Right cardiac atrium (tissue), 5 donors: ENCODE data around the gene RARB. TPM values are rescaled to one million over a fixed set of nuclear protein-coding genes. Genes with fewer than 3 reads are reported as not detected.

Source experiments
- ATAC-seq, 2 donors: fragments of 200-7000 bp; cut with Tn5 transposase; one replicate each; pipeline versions ENCODE4 v1.8.0 to v1.9.1; 2020; ENCODE audit warnings: moderate library complexity in 2 of 2, mild to moderate bottlenecking in 1 of 2
- DNase-seq, 3 donors: peaks; one replicate each; pipeline ENCODE4 v3.0.0-alpha.2; 2020
- H3K27ac ChIP-seq: one replicate; pipeline ENCODE4 v1.5.1; 2013; ENCODE audit warnings: mild to moderate bottlenecking, low read length, control low read depth, moderate library complexity
- H3K27me3 ChIP-seq: one replicate; pipeline ENCODE4 v1.6.1; 2013; ENCODE audit not compliant: control insufficient read depth, insufficient read depth
- H3K4me1 ChIP-seq: one replicate; pipeline ENCODE4 v1.6.1; 2013; ENCODE audit warnings: low read length; ENCODE audit not compliant: control insufficient read depth, insufficient read depth
- H3K4me3 ChIP-seq: one replicate; pipeline ENCODE4 v1.5.1; 2013; ENCODE audit warnings: low read length, control low read depth
- H3K9me3 ChIP-seq: one replicate; pipeline ENCODE4 v1.6.1; 2013; ENCODE audit warnings: low read length; ENCODE audit not compliant: control insufficient read depth
- WGBS: extraction: QIAGEN DNeasy Blood & Tissue Kit; methylation state at CpG from one replicate; pipeline ENCODE4 v1.1.7; 2013; 5-methylcytosine and 5-hydroxymethylcytosine counted together
- intact Hi-C, 4 donors: fragments of 100-400 bp; cut with DNase I; formaldehyde crosslinking; loops; one replicate each; pipeline versions ENCODE4 v1.11.0 to v1.14.0; 2022 to 2023
- polyA plus RNA-seq: library from polyadenylated mRNA; stranded (reverse); fragments of 200-250 nt; gene quantifications from one replicate; pipeline ENCODE4 v1.2.3, GENCODE V29; 2013
- total RNA-seq, 4 donors: library from RNA; stranded (reverse); fragmentation: NEBNext Ultra II Directional; extraction: Animal tissue kit (Norgen Biotek cat#: 25700); gene quantifications; one replicate each; pipeline ENCODE4 v1.2.1, GENCODE V29; 2021
- donor health status: healthy with polysubstance abuse.
- donor health status: DM: no; HTN: yes; CAD: no.
- donor health status: DM: no; HTN: no; CAD: no.
- donor health status: DM: no; HTN: yes; CAD: no; lungs with severe emphysema.
- donor health status: DM: yes; HTN: yes; CAD: no.

Gene RARB
- total and polyA plus RNA-seq, 5 donors = 9.5 to 26.4 (median 24.0) TPM

GRCh38 chr3:25397150-25397549 is 30.9 kb upstream of the RARB start:
- WGBS = 96% methylated on average over 2 of the region's 2 CpGs

DNA sequence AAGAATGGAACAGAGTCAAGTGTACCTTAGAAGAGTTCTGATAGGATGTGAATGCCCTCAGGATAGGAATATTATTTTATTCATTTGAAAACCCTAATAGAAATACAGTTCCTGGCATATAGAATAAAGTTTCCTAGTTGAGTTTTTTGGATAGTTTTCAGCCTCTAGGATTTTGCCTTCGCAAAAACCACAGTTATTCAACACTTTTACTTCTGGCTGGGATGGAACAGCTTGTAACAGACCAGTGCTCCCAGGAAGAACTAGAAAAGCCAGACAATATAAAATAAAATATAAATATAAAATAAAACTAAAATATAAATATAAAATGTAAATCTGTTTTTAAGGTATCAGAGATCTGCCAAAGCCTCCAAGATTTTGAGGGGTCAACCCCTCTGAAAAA is 27.5 kb upstream of the RARB start:
- no peak overlapping the region for H3K4me3 ChIP-seq
- no peak overlapping the region for H3K27ac ChIP-seq
- 66% methylated on average over 1 of the region's 1 CpG for WGBS
- no peaks in the 10 kb centered on the region for H3K27me3 ChIP-seq
- intact Hi-C loops = no loop called here
- H3K9me3 ChIP-seq = no peaks in the 10 kb centered on the region
- no peak for DNase-seq
- ATAC-seq = no peak
- H3K4me1 ChIP-seq = no peaks in the 10 kb centered on the region

More at GRCh38 chr3:25397150-25397549, 30.9 kb upstream of the RARB start:
- DNase-seq (no peak), ATAC-seq (no peak)
- no peak overlapping the region for H3K27ac ChIP-seq
- H3K27me3 ChIP-seq = no peaks in the 10 kb centered on the region
- no peaks in the 10 kb centered on the region for H3K9me3 ChIP-seq
- no peaks in the 10 kb centered on the region for H3K4me1 ChIP-seq
- no peak overlapping the region for H3K4me3 ChIP-seq
- intact Hi-C loops = no loop called here

GRCh38 chr3:25403968-25404367 is 24.1 kb upstream of the RARB start:
- H3K4me1 ChIP-seq = no peaks in the 10 kb centered on the region
- no peaks in the 10 kb centered on the region for H3K9me3 ChIP-seq
- H3K27ac ChIP-seq = no peak overlapping the region
- no peaks in the 10 kb centered on the region for H3K27me3 ChIP-seq
- 45% methylated on average over 4 of the region's 4 CpGs for WGBS
- intact Hi-C loops = no loop called here
- DNase-seq (no peak), ATAC-seq (peak in 1 of 2 donors; percentile 41)
- no peak overlapping the region for H3K4me3 ChIP-seq

GRCh38 chr3:25404569-25404968 is 23.5 kb upstream of the RARB start:
- ATAC-seq (no peak), DNase-seq (no peak)
- WGBS = 92% methylated on average over 4 of the region's 4 CpGs
- Histone ChIP-seq H3K27ac (no peak overlapping the region), H3K4me1 (no peaks in the 10 kb centered on the region), H3K4me3 (no peak overlapping the region), H3K27me3 (no peaks in the 10 kb centered on the region), H3K9me3 (no peaks in the 10 kb centered on the region)
- intact Hi-C loops = no loop called here

- 92% methylated on average over 1 of the region's 1 CpG for WGBS
- no peak for ATAC-seq
Measured at GRCh38 chr3:25405335-25405734, 22.7 kb upstream of the RARB start.

GRCh38 chr3:25410703-25411102 is 17.4 kb upstream of the RARB start:
- DNase-seq = no peak

More at GRCh38 chr3:25405335-25405734, 22.7 kb upstream of the RARB start:
- intact Hi-C loops = no loop called here
- Histone ChIP-seq H3K27me3 (no peaks in the 10 kb centered on the region), H3K4me3 (no peak overlapping the region), H3K4me1 (no peaks in the 10 kb centered on the region), H3K27ac (no peak overlapping the region), H3K9me3 (no peaks in the 10 kb centered on the region)
- no peak for DNase-seq

DNA sequence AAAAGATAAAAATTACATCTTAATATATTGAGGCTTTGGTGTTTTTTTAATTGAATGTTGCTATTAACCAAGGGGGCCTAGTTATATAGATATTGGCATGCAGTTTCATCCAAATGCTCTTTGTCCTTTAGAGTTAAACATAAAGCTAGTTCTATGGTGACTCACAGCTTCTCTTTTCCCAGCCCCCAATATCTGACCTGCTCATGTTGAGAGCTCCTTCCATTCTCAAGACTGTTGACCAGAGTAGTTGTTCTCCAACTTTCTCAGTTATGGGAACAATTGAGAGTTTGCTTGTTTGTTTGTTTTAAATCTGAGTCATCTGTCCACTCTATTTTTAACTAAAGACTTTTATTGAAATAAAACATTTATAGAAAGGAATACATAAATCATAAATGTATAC is 15.8 kb upstream of the RARB start:
- intact Hi-C loops = no loop called here
- Histone ChIP-seq H3K4me3 (no peak overlapping the region), H3K9me3 (no peaks in the 10 kb centered on the region), H3K27me3 (no peaks in the 10 kb centered on the region), H3K4me1 (no peaks in the 10 kb centered on the region), H3K27ac (no peak overlapping the region)
- no peak for ATAC-seq
- DNase-seq = no peak

More at GRCh38 chr3:25410703-25411102, 17.4 kb upstream of the RARB start:
- no peaks in the 10 kb centered on the region for H3K9me3 ChIP-seq
- no peaks in the 10 kb centered on the region for H3K27me3 ChIP-seq
- no peak for ATAC-seq
- H3K27ac ChIP-seq = no peak overlapping the region
- 89% methylated on average over 4 of the region's 4 CpGs for WGBS
- no peaks in the 10 kb centered on the region for H3K4me1 ChIP-seq
- no peak overlapping the region for H3K4me3 ChIP-seq
- intact Hi-C loops = no loop called here

- Histone ChIP-seq H3K4me3 (no peak overlapping the region), H3K9me3 (no peaks in the 10 kb centered on the region), H3K4me1 (no peaks in the 10 kb centered on the region), H3K27me3 (no peaks in the 10 kb centered on the region), H3K27ac (no peak overlapping the region)
- ATAC-seq = no peak
- no peak for DNase-seq
- intact Hi-C loops = no loop called here
- 89% methylated on average over 6 of the region's 6 CpGs for WGBS
Measured at GRCh38 chr3:25416176-25416575, 11.9 kb upstream of the RARB start.

- H3K4me3 ChIP-seq = no peak overlapping the region
- DNase-seq = no peak
- intact Hi-C loops = no loop called here
- no peaks in the 10 kb centered on the region for H3K4me1 ChIP-seq
- no peak for ATAC-seq
- 77% methylated on average over 1 of the region's 1 CpG for WGBS
- no peak overlapping the region for H3K27ac ChIP-seq
- H3K27me3 ChIP-seq = no peaks in the 10 kb centered on the region
- H3K9me3 ChIP-seq = no peaks in the 10 kb centered on the region
Measured at GRCh38 chr3:25418596-25418995, 9.5 kb upstream of the RARB start.

DNA sequence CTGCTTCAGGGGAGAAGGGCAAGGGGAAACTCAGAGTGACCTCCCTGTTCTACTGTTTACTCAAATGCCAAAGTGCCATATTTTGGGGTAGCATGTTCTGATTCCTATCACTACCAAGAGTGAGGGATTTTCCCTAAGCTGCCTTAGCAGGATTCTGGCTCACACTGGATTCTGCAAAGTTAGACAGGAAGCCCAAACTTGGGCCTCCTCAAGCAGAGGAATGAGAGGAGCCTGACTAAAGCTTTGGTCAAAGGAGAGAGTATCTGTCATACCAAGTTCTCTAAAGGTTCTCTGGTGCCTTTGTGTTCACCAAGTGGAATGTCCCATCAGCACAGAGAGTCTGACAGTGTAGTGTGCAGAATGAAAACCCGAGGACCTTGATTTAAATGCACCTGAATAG is 8.8 kb upstream of the RARB start:
- ATAC-seq (no peak), DNase-seq (no peak)
- intact Hi-C loops = no loop called here
- Histone ChIP-seq H3K4me3 (no peak overlapping the region), H3K4me1 (no peaks in the 10 kb centered on the region), H3K27me3 (no peaks in the 10 kb centered on the region), H3K9me3 (no peaks in the 10 kb centered on the region), H3K27ac (no peak overlapping the region)
- WGBS = 88% methylated on average over 1 of the region's 1 CpG

GRCh38 chr3:25420147-25420546 is 7.9 kb upstream of the RARB start:
- no peak overlapping the region for H3K4me3 ChIP-seq
- no peaks in the 10 kb centered on the region for H3K9me3 ChIP-seq
- H3K27ac ChIP-seq = no peak overlapping the region
- ATAC-seq = no peak
- no peaks in the 10 kb centered on the region for H3K4me1 ChIP-seq
- H3K27me3 ChIP-seq = no peaks in the 10 kb centered on the region
- intact Hi-C loops = loop anchor here in 2 of 4 donors (10.0 kb wide), 2 partner anchors 165 to 385 kb away; no protein-coding TSS in a partner anchor
- no peak for DNase-seq

GRCh38 chr3:25420885-25421284 is 7.2 kb upstream of the RARB start:
- ATAC-seq (no peak), DNase-seq (no peak)
- H3K9me3 ChIP-seq = no peaks in the 10 kb centered on the region
- H3K4me3 ChIP-seq = no peak overlapping the region
- no peak overlapping the region for H3K27ac ChIP-seq
- intact Hi-C loops = loop anchor here in 2 of 4 donors (10.0 kb wide), 2 partner anchors 164 to 386 kb away; no protein-coding TSS in a partner anchor
- no peaks in the 10 kb centered on the region for H3K4me1 ChIP-seq
- no peaks in the 10 kb centered on the region for H3K27me3 ChIP-seq
